GM12874 (cell line): ENCODE data around the gene LAIR1.

ENCODE experiments used
- CTCF ChIP-seq: IDR thresholded peaks from 2 replicates; pipeline ENCODE4 v1.5.1; 2011; ENCODE audit warnings: low read depth, mild to moderate bottlenecking, control low read depth, low read length, moderate library complexity; ENCODE audit not compliant: insufficient read depth

Gene LAIR1

GRCh38 chr19:54343868-54344267 lies 20.9 kb downstream of the LAIR1 start:
- no peak for TF ChIP-seq CTCF

GRCh38 chr19:54341295-54341694 lies 23.4 kb downstream of the LAIR1 start:
- TF ChIP-seq CTCF, result no peak

- no peak for TF ChIP-seq CTCF
These were observed 24.9 kb downstream of the LAIR1 start for GRCh38 chr19:54339646-54340358.

DNA sequence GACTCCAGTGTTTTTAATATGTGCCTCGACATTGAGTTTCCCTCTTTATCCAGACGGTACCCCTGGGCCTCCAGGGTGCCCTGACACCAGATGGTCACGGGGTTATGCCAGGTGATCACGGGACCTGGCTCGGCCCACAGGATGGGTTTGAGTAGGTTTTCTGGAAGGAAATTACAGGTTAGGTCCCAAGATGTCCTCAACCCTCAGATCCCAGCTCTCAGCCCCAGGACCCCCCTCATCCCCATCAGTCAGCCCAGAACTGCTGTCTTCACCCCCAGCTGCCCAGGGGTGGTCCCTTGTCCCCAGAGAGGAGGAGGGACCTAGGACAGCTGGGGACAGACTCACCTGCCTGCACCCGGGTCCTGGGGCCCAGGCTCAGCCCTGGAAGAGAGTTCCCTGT lies 26.2 kb downstream of the LAIR1 start:
- no peak for TF ChIP-seq CTCF

- no peak for TF ChIP-seq CTCF
These were observed 26.9 kb downstream of the LAIR1 start for GRCh38 chr19:54337858-54338230.

DNA sequence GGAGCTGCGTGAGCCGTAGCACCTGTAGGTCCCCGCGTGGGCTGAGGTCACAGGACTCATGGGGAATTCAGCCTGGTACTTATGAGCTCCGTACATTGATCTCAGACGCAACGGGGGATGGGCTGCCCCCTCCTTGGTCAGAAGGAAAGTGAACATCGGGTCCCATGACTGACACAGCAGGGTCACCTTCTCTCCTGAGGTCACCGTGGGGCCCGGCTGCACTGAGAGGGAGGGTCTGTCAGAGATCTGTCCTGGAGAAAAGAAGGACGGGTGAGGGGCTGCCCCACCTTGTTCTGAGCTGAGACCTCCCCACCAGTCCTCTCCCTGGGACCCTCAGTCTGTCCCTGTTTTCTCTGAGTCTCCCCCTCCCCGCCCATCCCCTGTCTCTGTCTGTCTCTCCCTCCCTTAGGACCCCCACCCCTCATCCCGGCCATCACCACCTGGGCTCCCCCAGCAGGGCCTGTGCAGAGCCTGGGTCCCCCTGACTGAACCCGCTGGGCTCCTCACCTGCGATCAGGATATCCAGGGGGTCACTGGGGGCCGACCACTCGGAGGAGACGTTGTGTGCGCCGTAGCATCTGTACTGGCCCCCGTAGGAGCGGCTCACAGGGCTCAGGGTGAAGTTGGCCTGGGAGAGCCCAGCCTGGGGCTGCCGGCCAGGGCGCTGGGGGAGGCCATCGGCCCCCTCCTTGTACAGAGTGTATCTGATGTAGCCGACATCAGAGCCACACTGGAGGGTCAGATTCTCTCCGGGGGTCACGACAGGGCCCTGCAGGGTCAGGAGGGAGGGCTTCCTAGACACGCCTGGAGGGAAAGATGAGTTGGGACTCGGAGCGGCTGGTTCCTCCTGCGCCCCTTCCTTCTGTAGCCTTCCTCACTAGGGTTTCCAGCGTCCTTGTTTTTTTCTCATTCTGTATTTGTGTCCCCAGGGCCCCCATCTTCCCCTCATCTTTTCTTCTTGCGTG lies 27.6 kb downstream of the LAIR1 start:
- TF ChIP-seq CTCF, result no peak
